Suprapubic skin (tissue), 4 donors: Measurements from ENCODE around the gene HELZ2. TPM values are rescaled to one million over a fixed set of nuclear protein-coding genes. Genes with fewer than 3 reads are reported as not detected.

Experiments
- DNase-seq, 2 donors: peaks; one replicate each; pipeline ENCODE4 v3.0.0-alpha.2; 2019; ENCODE audit warnings: low spot score in 2 of 2
- H3K27ac ChIP-seq: fragments of 200-600 bp; sonication (generic); one replicate; pipeline ENCODE4 v1.5.1; 2019
- H3K27me3 ChIP-seq: fragments of 200-600 bp; sonication (generic); one replicate; pipeline ENCODE4 v1.5.1; 2019
- H3K36me3 ChIP-seq: fragments of 200-600 bp; sonication (generic); one replicate; pipeline ENCODE4 v1.5.1; 2019
- H3K4me1 ChIP-seq: fragments of 200-600 bp; sonication (generic); one replicate; pipeline ENCODE4 v1.5.1; 2019
- H3K4me3 ChIP-seq: fragments of 200-600 bp; sonication (generic); one replicate; pipeline ENCODE4 v1.5.1; 2019; ENCODE audit warnings: mild to moderate bottlenecking
- H3K9me3 ChIP-seq: fragments of 200-600 bp; sonication (generic); one replicate; pipeline ENCODE4 v1.5.1; 2019
- EP300 ChIP-seq: sonication (generic); formaldehyde crosslinking; IDR thresholded peaks from one replicate; pipeline ENCODE4 v1.6.1; 2017; ENCODE audit warnings: antibody characterized with exemption
- POLR2A ChIP-seq, 2 donors: fragments of 450-650 bp; IDR thresholded peaks; one replicate each; pipeline ENCODE4 v1.6.1; 2017; ENCODE audit warnings: antibody characterized with exemption in 2 of 2, mild to moderate bottlenecking in 2 of 2, moderate library complexity in 2 of 2
- POLR2AphosphoS5 ChIP-seq, 3 donors: sonication (generic); formaldehyde crosslinking; IDR thresholded peaks; one replicate each; pipeline ENCODE4 v1.6.1; 2017; ENCODE audit warnings: antibody characterized with exemption in 3 of 3
- WGBS: methylation state at CpG from one replicate; pipeline ENCODE4 v1.1.5; 2018; 5-methylcytosine and 5-hydroxymethylcytosine counted together
- total RNA-seq, 4 donors: library from RNA; depleted of rRNA; stranded (reverse); fragments of >200 nt; gene quantifications; one replicate each; pipeline ENCODE4 v1.1.0, GENCODE V29; 2016
- TF ChIP-seq, protein P1 (sequence below), 2 donors: fragments of 200-600 bp in 1 of 2; fragments of 450-650 bp in 1 of 2; sonication (generic) in 1 of 2; IDR thresholded peaks; one replicate each; pipeline ENCODE4 v1.5.1; 2016 to 2019; ENCODE audit warnings: antibody characterized with exemption in 2 of 2, mild to moderate bottlenecking in 1 of 2, moderate library complexity in 1 of 2

Gene HELZ2, protein sequence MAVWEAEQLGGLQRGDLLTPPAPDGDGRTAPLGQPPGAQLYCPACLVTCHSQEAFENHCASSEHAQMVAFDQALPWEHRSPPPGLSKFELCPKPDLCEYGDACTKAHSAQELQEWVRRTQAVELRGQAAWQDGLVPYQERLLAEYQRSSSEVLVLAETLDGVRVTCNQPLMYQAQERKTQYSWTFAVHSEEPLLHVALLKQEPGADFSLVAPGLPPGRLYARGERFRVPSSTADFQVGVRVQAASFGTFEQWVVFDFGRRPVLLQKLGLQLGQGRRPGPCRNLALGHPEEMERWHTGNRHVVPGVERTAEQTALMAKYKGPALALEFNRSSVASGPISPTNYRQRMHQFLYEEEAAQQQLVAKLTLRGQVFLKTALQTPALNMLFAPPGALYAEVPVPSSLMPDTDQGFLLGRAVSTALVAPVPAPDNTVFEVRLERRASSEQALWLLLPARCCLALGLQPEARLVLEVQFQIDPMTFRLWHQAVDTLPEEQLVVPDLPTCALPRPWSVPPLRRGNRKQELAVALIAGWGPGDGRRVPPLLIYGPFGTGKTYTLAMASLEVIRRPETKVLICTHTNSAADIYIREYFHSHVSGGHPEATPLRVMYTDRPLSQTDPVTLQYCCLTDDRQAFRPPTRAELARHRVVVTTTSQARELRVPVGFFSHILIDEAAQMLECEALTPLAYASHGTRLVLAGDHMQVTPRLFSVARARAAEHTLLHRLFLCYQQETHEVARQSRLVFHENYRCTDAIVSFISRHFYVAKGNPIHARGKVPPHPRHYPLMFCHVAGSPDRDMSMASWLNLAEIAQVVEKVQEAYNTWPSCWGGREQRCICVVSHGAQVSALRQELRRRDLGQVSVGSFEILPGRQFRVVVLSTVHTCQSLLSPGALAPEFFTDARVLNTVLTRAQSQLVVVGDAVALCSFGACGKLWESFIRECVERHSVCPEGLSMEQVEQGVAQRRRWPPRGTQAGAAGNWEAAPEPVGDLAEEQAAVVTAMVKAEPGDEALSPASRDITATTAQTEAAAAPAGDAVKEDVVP (N-terminal part only)
- total RNA-seq, result 10 to 100 TPM; 22.8 to 36.6 (median 31.8) TPM

DNA sequence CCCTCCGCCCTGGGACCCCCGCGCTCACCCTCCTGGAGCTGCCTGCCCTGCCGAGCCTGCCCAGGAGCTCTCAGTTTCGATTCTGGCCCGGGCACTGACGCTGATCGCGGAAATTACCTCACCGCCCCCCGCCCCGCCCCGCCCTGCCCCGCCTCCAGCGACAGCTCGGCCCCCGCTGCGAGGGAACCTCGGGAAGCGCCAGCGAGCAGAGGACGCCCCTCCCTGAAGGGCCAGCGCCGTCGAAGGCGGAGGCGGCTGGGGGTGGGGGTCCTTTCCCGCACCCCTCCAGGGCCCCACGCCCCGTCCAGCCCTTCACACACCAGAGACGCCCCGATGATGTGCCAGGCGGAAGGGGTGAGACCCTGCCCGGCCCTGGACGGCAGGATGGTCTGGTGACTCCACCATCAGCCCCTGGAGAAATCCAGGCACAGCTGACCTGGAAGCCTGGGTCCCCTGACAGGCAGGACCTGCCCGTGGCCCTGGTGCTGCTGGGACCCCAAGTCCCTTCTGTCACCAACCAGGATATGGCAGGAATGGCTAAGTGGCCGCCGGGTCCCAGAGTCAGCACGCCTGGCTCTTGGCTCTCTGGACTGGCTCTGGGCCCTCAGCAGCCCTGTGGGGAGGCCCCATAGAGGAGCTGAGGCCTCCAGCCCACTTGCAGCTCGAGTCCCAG, at the start of gene HELZ2:
HELZ2 (minus strand) TSS at position 84 of the 673 bp plus-strand sequence. CDS start 1,854 bp downstream, outside the sequence.
- peak; percentile 88 to 91 for DNase-seq
- peaks cover 3% of the 10 kb centered on the region for H3K27me3 ChIP-seq
- peaks cover 23% of the 10 kb centered on the region for H3K4me1 ChIP-seq
- TF ChIP-seq POLR2AphosphoS5 (IDR thresholded peaks at IDR 0.05) (no peak), EP300 (no peak), POLR2A (IDR thresholded peaks at IDR 0.05) (no peak)
- TF ChIP-seq, protein P1, sequence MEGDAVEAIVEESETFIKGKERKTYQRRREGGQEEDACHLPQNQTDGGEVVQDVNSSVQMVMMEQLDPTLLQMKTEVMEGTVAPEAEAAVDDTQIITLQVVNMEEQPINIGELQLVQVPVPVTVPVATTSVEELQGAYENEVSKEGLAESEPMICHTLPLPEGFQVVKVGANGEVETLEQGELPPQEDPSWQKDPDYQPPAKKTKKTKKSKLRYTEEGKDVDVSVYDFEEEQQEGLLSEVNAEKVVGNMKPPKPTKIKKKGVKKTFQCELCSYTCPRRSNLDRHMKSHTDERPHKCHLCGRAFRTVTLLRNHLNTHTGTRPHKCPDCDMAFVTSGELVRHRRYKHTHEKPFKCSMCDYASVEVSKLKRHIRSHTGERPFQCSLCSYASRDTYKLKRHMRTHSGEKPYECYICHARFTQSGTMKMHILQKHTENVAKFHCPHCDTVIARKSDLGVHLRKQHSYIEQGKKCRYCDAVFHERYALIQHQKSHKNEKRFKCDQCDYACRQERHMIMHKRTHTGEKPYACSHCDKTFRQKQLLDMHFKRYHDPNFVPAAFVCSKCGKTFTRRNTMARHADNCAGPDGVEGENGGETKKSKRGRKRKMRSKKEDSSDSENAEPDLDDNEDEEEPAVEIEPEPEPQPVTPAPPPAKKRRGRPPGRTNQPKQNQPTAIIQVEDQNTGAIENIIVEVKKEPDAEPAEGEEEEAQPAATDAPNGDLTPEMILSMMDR (IDR thresholded peaks at IDR 0.05), result no peak
- H3K9me3 ChIP-seq, result no peaks in the 10 kb centered on the region
- H3K27ac ChIP-seq, result peak within 1 kb of the TSS; percentile 76
- no peaks in the 10 kb centered on the region for H3K36me3 ChIP-seq
- peak within 1 kb of the TSS; percentile 89 for H3K4me3 ChIP-seq
- no CpG with 5 or more reads among the region's 40 CpGs for WGBS

DNA sequence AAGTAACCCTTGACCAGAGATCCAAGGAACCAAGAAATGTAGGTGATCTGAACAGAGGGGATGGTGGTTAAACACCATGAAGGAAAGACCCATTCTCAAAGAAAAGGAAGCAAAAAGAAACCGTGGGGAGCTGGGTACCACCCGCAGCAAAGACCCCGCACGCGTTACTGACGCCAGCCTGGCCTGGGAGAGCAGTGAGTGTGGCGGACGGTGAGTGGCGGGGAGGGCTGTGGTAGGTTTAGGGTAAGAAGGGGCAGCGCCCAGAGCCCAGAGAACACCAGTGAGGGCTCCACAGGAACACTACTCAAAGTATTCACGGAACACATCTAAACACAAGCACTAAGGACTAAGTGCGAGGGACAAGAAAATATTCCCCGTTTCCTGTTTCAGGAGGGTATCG, 48.7 kb upstream of the HELZ2 start:
- WGBS, result 94% methylated on average over 14 of the region's 14 CpGs
- Histone ChIP-seq H3K27ac (no peak overlapping the region), H3K9me3 (no peaks in the 10 kb centered on the region), H3K36me3 (peaks cover 16% of the 10 kb centered on the region), H3K4me1 (peaks cover 11% of the 10 kb centered on the region), H3K27me3 (no peaks in the 10 kb centered on the region), H3K4me3 (no peak overlapping the region)
- DNase-seq, result no peak
- TF ChIP-seq EP300 (no peak), POLR2AphosphoS5 (IDR thresholded peaks at IDR 0.05) (no peak), POLR2A (IDR thresholded peaks at IDR 0.05) (no peak)
- TF ChIP-seq, protein P1 (IDR thresholded peaks at IDR 0.05), result no peak

DNA sequence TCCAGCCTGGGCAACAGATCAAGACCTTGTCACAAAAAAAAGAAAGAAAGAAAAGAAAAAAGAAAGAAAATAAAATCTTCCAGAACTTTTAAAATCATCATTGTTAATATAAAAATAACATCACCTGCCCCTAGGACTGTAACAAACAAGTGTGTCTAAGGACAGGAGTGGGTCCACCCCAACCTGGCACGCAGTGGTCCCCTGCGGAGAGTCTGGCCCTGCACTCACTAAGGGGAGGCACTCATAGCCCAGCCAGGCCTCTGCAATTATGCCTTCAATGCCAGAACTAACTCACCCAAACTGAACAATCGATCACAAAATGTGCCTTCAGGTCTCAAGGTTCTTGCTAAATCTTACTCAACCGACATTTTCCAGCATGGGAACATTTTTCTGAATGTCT, 48.1 kb upstream of the HELZ2 start:
- Histone ChIP-seq H3K9me3 (no peaks in the 10 kb centered on the region), H3K27me3 (no peaks in the 10 kb centered on the region), H3K27ac (no peak overlapping the region), H3K4me1 (peaks cover 9% of the 10 kb centered on the region), H3K4me3 (no peak overlapping the region), H3K36me3 (peaks cover 23% of the 10 kb centered on the region)
- 97% methylated on average over 4 of the region's 4 CpGs for WGBS
- no peak for DNase-seq
- TF ChIP-seq POLR2A (IDR thresholded peaks at IDR 0.05) (no peak), POLR2AphosphoS5 (IDR thresholded peaks at IDR 0.05) (no peak), EP300 (no peak)
- TF ChIP-seq, protein P1 (IDR thresholded peaks at IDR 0.05), result no peak

GRCh38 chr20:63620991-63621390, 47.0 kb upstream of the HELZ2 start:
- peaks cover 32% of the 10 kb centered on the region for H3K36me3 ChIP-seq
- no peak for DNase-seq
- H3K27me3 ChIP-seq, result no peaks in the 10 kb centered on the region
- 84% methylated on average over 8 of the region's 8 CpGs for WGBS
- no peaks in the 10 kb centered on the region for H3K9me3 ChIP-seq
- peaks cover 6% of the 10 kb centered on the region for H3K4me1 ChIP-seq
- TF ChIP-seq EP300 (no peak), POLR2AphosphoS5 (IDR thresholded peaks at IDR 0.05) (no peak), POLR2A (IDR thresholded peaks at IDR 0.05) (no peak)
- TF ChIP-seq, protein P1 (IDR thresholded peaks at IDR 0.05), result no peak
- no peak overlapping the region for H3K4me3 ChIP-seq
- no peak overlapping the region for H3K27ac ChIP-seq
